ENCODE data around the gene SNRPF.
"Not testable (repeated sequence)": the region's sequence is repeated elsewhere in the genome, so short reads cannot be mapped to it uniquely, and the experiment has no call there.

Gene SNRPF

GRCh38 chr12:95858451-95859343 lies at the start of gene SNRPF:
TSS of gene SNRPF (plus strand) at chr12:95858952. CDS start at chr12:95859074, 122 bp downstream.
- DNase-seq (ENCODE audit: low read depth in 2 of 2) = peak; percentile 88

DNA sequence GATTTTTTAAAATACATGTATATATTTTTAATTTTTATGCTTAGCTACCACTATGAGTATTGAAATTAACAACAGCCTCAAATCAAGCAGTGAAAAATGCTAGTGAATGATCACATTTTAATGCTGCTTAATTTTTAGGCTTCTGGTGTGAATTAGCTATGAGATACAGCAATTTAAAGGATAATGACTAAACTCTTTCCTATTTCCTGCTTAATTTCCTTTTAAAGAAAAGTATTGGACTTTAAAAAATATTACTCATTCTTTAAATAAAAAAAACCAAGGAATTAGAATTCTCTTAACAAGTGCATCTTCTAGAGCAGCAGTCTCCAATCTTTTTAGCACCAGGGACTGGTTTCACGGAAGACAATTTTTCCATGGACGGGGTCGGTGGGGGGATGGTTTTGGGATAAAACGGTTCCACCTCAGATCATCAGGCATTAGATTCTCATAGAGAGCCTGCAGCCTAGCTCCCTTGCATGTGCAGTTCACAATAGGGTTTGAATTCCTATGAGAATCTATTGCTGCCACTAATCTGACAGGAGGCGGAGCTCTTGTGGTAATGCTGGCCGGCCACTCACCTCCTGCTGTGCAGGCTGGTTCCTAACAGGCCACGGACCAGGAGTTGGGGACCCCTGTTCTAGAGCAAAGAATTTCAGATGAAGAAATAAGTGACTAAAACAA lies 49.6 kb upstream of the SNRPF start:
- no peak for DNase-seq (ENCODE audit: low read depth in 2 of 2)

GRCh38 chr12:95810411-95810810 lies 48.3 kb upstream of the SNRPF start:
- DNase-seq (ENCODE audit: low read depth in 2 of 2) = no peak

- DNase-seq (ENCODE audit: low read depth in 2 of 2) = not testable (repeated sequence)
Measured at GRCh38 chr12:95812155-95812554, 46.6 kb upstream of the SNRPF start.

DNA sequence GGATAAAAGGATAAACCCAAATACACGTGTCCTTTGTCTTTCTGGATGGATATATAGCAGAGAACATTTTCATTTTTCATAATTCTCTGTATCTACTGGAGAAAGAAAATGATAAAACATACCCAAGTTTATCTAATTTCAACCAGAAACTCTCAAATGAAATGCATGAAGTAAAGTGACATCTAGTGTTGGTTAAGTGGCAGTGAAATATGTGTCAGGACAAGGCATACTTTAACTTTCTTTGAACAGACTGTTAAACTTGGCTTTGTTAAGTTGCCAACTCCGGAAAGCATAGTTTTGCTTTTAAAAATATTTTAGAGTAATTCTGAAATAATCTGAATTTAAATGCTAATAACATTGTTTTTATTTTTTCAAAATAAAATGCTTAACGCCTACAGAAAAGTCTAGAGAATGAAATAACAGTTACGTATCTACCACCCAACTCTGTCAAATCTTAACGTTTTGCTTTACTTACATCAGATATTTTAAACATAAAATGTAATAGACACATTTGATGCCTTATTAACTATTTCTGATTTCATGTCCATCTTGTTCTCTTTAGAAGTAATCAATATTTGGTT lies 43.0 kb upstream of the SNRPF start:
- no peak for DNase-seq (ENCODE audit: low read depth in 2 of 2)

DNA sequence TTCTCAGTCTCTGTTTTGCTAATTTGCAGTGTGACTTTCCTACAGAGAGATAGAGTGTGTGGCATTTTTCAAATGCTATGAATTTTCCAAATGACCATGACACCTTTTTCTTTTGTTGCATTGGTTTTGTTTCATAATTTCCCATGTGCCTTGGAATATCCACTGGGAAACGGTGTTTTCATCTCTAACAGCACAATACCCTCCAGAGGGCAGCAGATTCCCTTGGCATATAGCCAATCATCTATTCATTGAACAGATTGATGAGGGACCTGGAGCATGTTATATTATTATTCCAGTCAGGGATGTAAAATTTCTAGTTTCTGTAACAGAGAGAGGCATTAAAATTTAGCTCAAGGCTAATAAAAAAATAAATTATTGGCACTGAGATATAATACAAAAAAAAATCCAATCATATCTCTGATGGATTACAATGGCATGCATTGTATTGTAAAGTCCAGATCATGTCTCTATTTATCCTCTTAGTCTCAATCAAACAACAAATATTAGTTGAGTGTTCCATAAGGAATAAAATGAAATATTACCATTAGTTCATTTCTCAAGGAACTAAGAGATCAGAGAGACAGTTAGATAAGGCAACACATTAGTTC lies 38.6 kb upstream of the SNRPF start:
- DNase-seq (ENCODE audit: low read depth in 2 of 2) = no peak

GRCh38 chr12:95829395-95829794 lies 29.4 kb upstream of the SNRPF start:
- DNase-seq (ENCODE audit: low read depth in 2 of 2) = no peak

DNA sequence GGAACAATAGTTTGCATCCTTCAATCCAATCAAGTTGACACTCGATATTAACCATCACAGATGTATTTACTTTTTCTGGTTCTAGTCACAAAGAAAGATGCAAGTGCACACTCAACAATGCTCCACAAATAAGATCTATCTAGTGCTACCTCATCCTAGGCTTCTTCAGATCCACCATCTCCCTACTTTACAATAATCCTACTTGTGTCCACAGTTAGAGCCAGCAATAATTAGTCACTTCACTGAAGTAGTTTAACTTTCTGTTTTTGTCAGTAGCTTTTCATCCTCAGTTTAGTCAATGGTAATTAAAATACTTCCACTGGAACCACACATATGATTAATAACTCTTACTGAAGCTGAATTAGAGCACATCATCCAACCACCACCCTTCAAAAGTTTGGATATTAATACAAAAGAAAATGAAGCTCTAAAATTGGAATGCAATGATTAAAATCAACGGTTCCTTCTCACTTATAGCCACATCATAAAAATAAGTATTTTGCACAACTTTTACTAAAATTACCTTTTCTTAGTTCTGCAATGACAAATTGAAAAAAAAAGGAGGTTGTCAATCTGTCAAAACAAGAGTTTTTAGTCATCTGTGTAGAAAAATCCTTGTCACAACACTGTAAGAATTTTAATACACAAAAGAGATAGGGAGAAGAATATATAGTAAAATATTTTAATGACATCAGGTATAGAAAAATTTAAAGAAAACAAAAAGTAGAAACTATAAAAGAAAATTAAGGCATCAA lies 28.2 kb upstream of the SNRPF start:
- no peak for DNase-seq (ENCODE audit: low read depth in 2 of 2)

- no peak for DNase-seq (ENCODE audit: low read depth in 2 of 2)
Measured at GRCh38 chr12:95834572-95834971, 24.2 kb upstream of the SNRPF start.

DNA sequence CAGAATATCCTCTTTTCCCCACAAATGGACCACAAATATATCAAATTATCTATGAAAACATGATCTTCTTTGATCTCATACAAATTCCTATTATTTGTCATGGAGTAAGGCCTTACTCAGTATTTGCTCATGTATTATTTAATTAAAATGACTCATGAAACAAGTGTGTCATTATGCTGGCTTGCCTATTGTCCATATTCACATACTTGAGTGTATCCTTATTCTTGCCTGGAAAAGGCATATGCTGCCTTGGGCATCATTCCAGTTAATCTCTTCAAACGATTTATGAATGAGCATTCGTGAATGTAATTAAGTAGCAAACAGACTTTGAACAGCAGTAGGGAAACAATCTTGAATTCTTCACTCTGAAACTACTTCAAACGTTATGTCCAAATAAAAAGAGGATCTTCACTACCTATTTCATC lies 22.6 kb upstream of the SNRPF start:
- no peak for DNase-seq (ENCODE audit: low read depth in 2 of 2)

DNA sequence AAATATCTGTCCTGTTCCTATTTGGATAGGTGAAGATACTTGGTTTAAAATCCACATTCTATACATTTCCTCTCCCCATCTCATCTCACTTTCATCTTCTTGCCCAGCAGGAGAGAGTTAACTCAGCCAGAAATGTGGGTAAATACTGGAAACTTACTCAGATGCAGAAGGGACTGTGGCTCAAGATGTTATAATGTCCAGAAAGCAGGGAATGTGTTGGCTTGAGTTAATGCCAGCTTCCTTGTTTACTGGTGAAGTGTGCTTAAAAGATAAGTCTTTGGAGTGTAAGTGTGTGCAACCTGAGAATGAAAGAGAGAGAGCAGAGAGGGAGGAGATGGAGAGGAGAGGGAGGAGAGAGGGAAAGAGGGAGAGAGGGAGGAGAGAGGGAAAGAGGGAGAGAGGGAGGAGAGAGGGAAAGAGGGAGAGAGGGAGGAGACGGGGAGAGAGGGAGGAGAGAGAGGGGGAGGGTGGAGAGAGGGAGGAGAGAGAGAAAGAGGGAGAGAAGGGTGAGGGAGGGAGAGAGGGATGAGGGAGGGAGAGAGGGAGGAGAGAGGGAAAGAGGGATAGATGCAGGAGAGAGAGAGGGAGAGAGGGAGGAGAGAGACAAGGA lies 22.0 kb upstream of the SNRPF start:
- DNase-seq (ENCODE audit: low read depth in 2 of 2) = no peak

DNA sequence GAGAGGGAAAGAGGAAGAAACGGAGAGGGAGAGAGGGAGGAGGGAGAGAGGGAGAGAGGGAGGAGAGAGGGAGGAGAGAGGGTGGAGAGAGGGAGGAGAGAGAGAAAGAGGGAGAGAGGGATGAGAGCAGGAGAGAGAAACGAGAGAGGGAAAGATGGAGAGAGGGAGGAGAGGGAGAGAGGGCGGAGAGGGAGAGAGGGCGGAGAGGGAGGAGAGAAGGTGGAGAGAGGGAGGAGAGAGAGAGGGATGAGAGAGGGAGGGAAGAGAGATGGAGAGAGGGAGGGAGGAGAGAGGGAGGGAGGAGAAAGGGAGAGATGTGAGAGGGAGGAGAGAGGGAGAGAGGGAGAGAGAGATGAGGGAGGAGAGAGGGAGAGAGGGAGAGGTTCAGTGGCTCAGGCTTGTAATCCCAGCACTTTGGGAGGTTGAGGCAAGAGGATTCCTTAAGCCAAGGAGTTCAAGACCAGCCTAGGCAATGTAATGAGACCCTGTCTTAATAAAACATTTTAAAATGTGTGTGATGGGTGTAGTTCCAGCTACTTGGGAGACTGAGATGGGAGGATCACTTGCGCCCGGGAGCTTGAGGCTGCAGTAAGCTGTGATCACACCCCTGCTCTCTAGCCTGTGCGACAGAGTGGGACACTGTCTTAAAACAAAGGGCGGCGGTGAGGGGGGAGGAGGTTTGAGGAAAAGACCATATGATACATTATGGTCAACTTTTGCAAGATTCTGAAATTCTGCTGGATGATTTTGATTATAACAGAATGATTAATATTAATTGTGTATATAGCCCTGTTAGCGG lies 21.3 kb upstream of the SNRPF start:
- no peak for DNase-seq (ENCODE audit: low read depth in 2 of 2)

DNA sequence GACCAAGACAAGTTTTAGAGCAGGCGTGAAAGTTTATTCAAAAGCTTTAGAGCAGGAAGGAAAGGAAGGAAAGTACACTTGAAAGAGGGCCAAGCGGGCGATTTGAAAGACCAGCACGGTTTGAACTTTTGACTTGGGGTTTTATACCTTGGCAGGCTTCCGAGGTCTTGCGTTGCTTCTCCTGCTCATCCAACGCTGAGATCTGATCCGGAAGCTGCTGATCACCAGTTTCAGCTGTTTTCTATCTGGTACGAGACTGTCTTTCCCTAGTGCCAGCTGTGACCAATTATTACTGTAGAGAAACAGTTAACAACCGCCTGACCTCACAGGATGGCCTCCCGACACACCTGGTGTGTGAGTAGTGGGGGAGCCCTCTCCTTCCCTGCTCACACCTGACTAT lies 20.6 kb upstream of the SNRPF start:
- no peak for DNase-seq (ENCODE audit: low read depth in 2 of 2)

DNA sequence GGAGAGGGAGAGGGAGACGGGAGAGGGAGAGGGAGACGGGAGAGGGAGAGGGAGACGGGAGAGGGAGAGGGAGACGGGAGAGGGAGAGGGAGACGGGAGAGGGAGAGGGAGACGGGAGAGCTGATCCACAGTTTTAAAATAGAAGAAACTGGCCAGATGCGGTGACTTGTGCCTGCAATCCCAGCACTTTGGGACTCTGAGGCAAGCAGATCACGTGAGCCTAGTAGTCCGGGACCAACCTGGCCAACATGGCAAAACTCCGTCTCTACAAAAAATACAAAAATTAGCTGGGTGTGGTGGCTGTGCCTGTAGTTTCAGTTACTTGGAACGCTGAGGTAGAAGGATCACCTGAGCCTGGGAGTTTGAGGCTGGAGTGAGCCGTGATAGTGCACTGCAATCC lies 16.3 kb upstream of the SNRPF start:
- DNase-seq (ENCODE audit: low read depth in 2 of 2) = not testable (repeated sequence)

DNA sequence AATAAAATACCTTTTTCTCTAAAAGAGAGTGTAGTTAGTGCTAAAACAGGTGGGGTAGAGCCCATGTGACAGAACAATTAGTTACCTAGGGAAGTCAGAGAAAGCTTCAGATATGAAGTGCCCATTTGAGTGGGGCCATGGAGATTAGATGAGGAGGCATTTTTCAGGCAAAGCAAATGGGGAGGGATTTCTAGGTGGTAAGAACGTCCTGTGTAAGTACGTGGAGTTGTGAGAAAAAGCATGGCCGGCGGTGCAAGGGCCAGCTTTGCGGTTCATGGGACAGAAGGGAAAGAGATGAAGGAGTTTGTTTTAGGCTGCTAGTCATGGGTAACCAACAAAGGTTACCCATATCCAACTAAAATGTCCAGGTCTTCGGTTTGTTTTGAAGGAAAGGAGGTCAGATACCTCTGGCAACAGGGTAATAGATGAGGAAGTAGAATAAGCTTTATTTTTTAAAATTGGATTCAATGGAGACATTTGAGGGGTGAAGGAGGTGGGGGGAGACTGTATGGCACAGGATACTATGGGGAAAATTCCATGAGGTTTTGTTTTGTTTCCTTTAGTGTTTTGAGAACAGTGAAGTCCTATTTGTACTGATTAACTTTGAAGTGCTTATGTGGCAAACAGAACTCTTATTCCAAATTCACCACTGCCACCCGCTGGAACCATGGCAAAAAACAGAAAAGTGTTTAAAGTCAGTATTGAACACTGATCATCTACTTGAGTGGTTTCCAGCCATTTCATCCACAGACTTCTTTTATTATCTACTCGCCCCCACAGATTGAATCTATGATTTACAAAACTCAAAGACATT lies 10.0 kb upstream of the SNRPF start:
- DNase-seq (ENCODE audit: low read depth in 2 of 2) = no peak

- no peak for DNase-seq (ENCODE audit: low read depth in 2 of 2)
Measured at GRCh38 chr12:95851606-95852005, 7.1 kb upstream of the SNRPF start.

DNA sequence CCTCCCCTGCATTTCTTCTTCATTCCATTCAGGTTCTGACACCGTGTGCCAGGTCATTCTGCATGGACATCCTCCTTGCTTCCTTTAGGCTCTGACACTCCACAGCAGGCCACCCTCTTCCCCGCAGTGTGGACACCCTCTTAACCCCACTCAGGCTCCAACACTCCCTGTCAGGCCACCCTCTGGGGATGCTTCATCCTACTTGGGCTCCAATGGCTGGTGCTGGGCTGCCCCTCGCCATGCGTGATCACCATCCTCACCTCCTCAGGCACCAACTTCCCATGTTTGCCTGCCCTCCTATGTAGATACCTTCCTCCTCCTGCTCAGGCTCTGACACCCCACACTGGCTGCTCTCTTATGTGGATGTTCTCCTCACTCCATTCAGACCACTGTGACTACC lies 6.6 kb upstream of the SNRPF start:
- DNase-seq (ENCODE audit: low read depth in 2 of 2) = no peak

GRCh38 chr12:95857156-95857555 lies 1.6 kb upstream of the SNRPF start:
- no peak for DNase-seq (ENCODE audit: low read depth in 2 of 2)

DNA sequence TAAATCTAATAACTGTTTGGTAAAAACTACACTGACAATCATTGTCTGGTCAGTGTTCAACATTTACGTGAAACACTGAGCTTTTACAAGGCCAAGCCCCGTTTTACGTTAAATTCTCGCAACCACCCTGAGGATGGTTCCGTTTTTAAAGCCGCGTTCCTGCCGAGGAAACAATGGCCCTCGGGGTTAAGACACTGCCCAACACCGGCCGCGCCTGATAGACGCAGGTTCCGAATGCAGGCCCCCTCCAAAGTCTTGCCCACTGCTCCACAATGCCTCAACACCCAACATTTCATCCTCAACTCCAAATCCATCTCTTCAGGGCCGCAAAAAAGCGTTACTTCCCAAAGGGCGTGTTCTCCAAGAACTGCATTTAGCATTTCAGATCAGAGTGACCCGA lies 953 bp upstream of the SNRPF start:
- no peak for DNase-seq (ENCODE audit: low read depth in 2 of 2)

Data from stimulated activated CD8-positive, alpha-beta memory T cell treated with anti-CD3 and anti-CD28 coated beads, Interleukin-7, amount 100 ng/mL, for 1 hour (primary cell).